AG09309 (cell line): Measurements from ENCODE around the gene PAFAH1B2.

Experiments
- DNase-seq: peaks from one replicate; pipeline ENCODE4 v3.0.0-alpha.2; 2010; ENCODE audit warnings: low read depth
- H3K4me3 ChIP-seq: 2 replicates; pipeline ENCODE4 v1.5.1; 2011; ENCODE audit warnings: mild to moderate bottlenecking, low read depth, low read length, moderate library complexity; ENCODE audit not compliant: control insufficient read depth
- TF ChIP-seq, protein P1 (sequence below): IDR thresholded peaks from 2 replicates; pipeline ENCODE4 v1.5.1; 2011; ENCODE audit warnings: mild to moderate bottlenecking, low read depth, low read length, inconsistent platforms; ENCODE audit not compliant: insufficient read depth, control insufficient read depth; ENCODE audit errors: missing control alignments

PAFAH1B2 gene

DNA sequence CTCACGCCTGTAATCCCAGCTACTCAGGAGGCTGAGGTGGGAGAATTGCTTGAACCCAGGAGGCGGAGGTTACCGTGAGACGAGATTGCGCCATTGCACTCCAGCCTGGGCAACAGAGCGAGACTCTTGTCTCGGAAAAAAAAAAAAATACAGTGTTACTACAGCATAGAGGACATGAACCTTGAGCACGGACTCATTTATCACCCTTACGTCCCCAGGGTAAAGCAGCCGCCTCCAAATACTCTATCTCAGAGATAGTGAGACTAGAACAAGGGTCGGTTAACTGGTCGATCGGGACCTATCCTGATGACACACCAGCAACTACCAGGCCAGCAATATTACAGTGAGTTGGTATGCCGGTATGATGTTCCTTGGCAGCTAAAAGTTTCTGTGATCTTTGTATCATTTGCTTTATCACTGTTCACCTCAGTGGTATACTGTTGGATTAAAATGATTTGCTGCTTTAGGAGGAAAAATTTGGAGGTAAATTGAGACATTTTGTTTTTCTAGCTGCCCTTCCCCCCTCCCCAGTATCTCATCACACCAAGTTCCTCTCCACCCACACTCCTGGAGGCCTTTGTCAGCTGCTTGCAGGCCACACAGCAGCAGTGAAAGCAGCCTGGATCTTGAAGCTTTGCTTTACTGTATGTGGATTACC is 27.4 kb downstream of the PAFAH1B2 start:
- DNase-seq = no peak
- TF ChIP-seq, protein P1, sequence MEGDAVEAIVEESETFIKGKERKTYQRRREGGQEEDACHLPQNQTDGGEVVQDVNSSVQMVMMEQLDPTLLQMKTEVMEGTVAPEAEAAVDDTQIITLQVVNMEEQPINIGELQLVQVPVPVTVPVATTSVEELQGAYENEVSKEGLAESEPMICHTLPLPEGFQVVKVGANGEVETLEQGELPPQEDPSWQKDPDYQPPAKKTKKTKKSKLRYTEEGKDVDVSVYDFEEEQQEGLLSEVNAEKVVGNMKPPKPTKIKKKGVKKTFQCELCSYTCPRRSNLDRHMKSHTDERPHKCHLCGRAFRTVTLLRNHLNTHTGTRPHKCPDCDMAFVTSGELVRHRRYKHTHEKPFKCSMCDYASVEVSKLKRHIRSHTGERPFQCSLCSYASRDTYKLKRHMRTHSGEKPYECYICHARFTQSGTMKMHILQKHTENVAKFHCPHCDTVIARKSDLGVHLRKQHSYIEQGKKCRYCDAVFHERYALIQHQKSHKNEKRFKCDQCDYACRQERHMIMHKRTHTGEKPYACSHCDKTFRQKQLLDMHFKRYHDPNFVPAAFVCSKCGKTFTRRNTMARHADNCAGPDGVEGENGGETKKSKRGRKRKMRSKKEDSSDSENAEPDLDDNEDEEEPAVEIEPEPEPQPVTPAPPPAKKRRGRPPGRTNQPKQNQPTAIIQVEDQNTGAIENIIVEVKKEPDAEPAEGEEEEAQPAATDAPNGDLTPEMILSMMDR = no peak
- H3K4me3 ChIP-seq = no peak overlapping the region

DNA sequence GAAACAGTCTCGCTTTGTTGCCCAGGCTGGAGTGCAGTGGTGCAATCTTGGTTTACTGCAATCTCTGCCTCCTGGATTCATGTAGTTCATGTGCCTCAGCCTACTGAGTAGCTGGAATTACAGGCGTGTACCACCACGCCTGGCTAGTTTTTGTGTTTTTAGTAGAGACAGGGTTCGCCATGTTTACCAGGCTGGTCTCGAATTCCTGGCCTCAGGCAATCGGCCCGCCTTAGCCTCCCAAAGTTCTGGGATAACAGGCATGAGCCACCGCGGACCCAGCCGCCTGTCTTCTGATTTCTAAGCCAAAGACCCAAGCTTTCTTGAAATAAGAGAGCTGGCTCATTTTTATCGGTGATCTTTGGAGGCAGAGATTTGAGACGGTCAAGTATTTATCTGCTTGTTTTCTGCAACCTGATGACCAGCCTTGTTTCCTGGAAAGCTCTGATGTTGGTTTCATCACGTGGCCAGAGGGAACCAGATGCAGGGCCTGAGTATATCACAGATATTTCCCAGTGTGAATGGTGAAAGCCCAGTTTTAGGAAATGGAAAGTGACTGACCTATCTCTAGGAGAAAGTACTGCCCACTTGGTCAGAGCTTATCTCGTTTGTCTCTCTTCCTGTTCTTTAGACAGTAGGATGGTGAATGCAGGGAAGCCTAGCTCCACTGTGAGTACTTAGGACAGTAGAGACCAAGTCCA is 28.8 kb downstream of the PAFAH1B2 start:
- H3K4me3 ChIP-seq = no peak overlapping the region
- DNase-seq = no peak
- TF ChIP-seq, protein P1 = no peak

- TF ChIP-seq, protein P1 = no peak
These were observed 31.0 kb downstream of the PAFAH1B2 start for GRCh38 chr11:117175104-117175503.

GRCh38 chr11:117175781-117176180 is 31.7 kb downstream of the PAFAH1B2 start:
- TF ChIP-seq, protein P1 = no peak
- DNase-seq = no peak

More at GRCh38 chr11:117175104-117175503, 31.0 kb downstream of the PAFAH1B2 start:
- no peak for DNase-seq
- no peak overlapping the region for H3K4me3 ChIP-seq

GRCh38 chr11:117176186-117176585 is 32.1 kb downstream of the PAFAH1B2 start:
- no peak for DNase-seq
- TF ChIP-seq, protein P1 = no peak
- no peak overlapping the region for H3K4me3 ChIP-seq

More at GRCh38 chr11:117175781-117176180, 31.7 kb downstream of the PAFAH1B2 start:
- no peak overlapping the region for H3K4me3 ChIP-seq

GRCh38 chr11:117177534-117178209 is 33.6 kb downstream of the PAFAH1B2 start:
- no peak for DNase-seq
- TF ChIP-seq, protein P1 = no peak
- H3K4me3 ChIP-seq = peak overlapping the region; percentile 62
